GM11168 (cell line): ENCODE measurements around the gene PGA3.
"Not testable (repeated sequence)": the region's sequence is repeated elsewhere in the genome, so short reads cannot be mapped to it uniquely, and the experiment has no call there.

Experiments used
- in situ Hi-C: fragments of 300-500 bp; cut with MboI; formaldehyde crosslinking; loops from one replicate; pipeline ENCODE4 v1.12.0; 2022; ENCODE audit warnings: low sequenced_read_pairs; ENCODE audit not compliant: unreplicated experiment

Gene PGA3

GRCh38 chr11:61204502-61205059 lies 1.3 kb downstream of the PGA3 start:
- in situ Hi-C loops = not testable (repeated sequence)

- in situ Hi-C loops = not testable (repeated sequence)
Measured at GRCh38 chr11:61207636-61208310, 4.5 kb downstream of the PGA3 start.

GRCh38 chr11:61210629-61211028 lies 7.3 kb downstream of the PGA3 start:
- in situ Hi-C loops = not testable (repeated sequence)

- in situ Hi-C loops = not testable (repeated sequence)
Measured at GRCh38 chr11:61211327-61211952, 8.1 kb downstream of the PGA3 start.

GRCh38 chr11:61212202-61212601 lies 8.9 kb downstream of the PGA3 start:
- in situ Hi-C loops = not testable (repeated sequence)

GRCh38 chr11:61213711-61214324 lies 10.5 kb downstream of the PGA3 start:
- in situ Hi-C loops = not testable (repeated sequence)

- in situ Hi-C loops = not testable (repeated sequence)
Measured at GRCh38 chr11:61218306-61218705, 15.0 kb downstream of the PGA3 start.

- in situ Hi-C loops = not testable (repeated sequence)
Measured at GRCh38 chr11:61219016-61219415, 15.7 kb downstream of the PGA3 start.

- in situ Hi-C loops = not testable (repeated sequence)
Measured at GRCh38 chr11:61222047-61222446, 18.7 kb downstream of the PGA3 start, which contains the start of gene PGA4. TSS of gene PGA4 (plus strand) at chr11:61222347. CDS start at chr11:61222401, 54 bp downstream.

- in situ Hi-C loops = not testable (repeated sequence)
Measured at GRCh38 chr11:61222692-61223091, 19.4 kb downstream of the PGA3 start.

- in situ Hi-C loops = not testable (repeated sequence)
Measured at GRCh38 chr11:61226457-61227137, 23.3 kb downstream of the PGA3 start.

GRCh38 chr11:61229458-61229857 lies 26.1 kb downstream of the PGA3 start:
- in situ Hi-C loops = not testable (repeated sequence)

- in situ Hi-C loops = not testable (repeated sequence)
Measured at GRCh38 chr11:61231033-61231432, 27.7 kb downstream of the PGA3 start.

GRCh38 chr11:61231585-61231984 lies 28.3 kb downstream of the PGA3 start:
- in situ Hi-C loops = not testable (repeated sequence)

GRCh38 chr11:61232548-61233145 lies 29.3 kb downstream of the PGA3 start:
- in situ Hi-C loops = not testable (repeated sequence)

GRCh38 chr11:61237130-61237529 lies 33.8 kb downstream of the PGA3 start:
- in situ Hi-C loops = loop anchor here (5.0 kb wide), 1 partner anchor 40 kb away; no protein-coding TSS in a partner anchor

GRCh38 chr11:61240288-61240687 lies 37.0 kb downstream of the PGA3 start:
- in situ Hi-C loops = not testable (repeated sequence)

- in situ Hi-C loops = not testable (repeated sequence)
Measured at GRCh38 chr11:61240875-61241274, 37.6 kb downstream of the PGA3 start, which contains the start of gene PGA5. TSS of gene PGA5 (plus strand) at chr11:61241175. CDS start at chr11:61241227, 52 bp downstream.

- in situ Hi-C loops = not testable (repeated sequence)
Measured at GRCh38 chr11:61241526-61241925, 38.2 kb downstream of the PGA3 start.
